Smooth muscle cell (in vitro differentiated cells): Measurements from ENCODE around the gene TPCN2. TPM values are rescaled to one million over a fixed set of nuclear protein-coding genes. Genes with fewer than 3 reads are reported as not detected.

Experiments
- DNase-seq: peaks from one replicate; lab custom pipeline; 2025; ENCODE audit not compliant: unreplicated experiment; lab: John Stamatoyannopoulos, UW
- H2AFZ ChIP-seq: fragments of 200-600 bp; sonication (generic); 2 replicates; pipeline ENCODE4 v1.6.0; 2016; ENCODE audit warnings: antibody characterized with exemption, low read depth, mild to moderate bottlenecking
- H3F3A ChIP-seq: fragments of 200-600 bp; sonication (generic); 2 replicates; pipeline ENCODE4 v1.6.0; 2017; ENCODE audit warnings: antibody characterized with exemption, low read depth
- H3K27ac ChIP-seq: fragments of 200-600 bp; sonication (generic); 2 replicates; pipeline ENCODE4 v1.5.1; 2016; ENCODE audit warnings: low read depth, mild to moderate bottlenecking
- H3K27me3 ChIP-seq: fragments of 200-600 bp; sonication (generic); 2 replicates; pipeline ENCODE4 v1.6.1; 2016; ENCODE audit warnings: low read depth, mild to moderate bottlenecking
- H3K36me3 ChIP-seq: fragments of 200-600 bp; sonication (generic); 2 replicates; pipeline ENCODE4 v1.5.1; 2016; ENCODE audit warnings: low read depth
- H3K4me1 ChIP-seq: fragments of 200-600 bp; sonication (generic); 2 replicates; pipeline ENCODE4 v1.5.1; 2016; ENCODE audit warnings: low read depth
- H3K4me2 ChIP-seq: fragments of 200-600 bp; sonication (generic); 2 replicates; pipeline ENCODE4 v1.6.0; 2016; ENCODE audit warnings: mild to moderate bottlenecking
- H3K4me3 ChIP-seq: fragments of 200-600 bp; sonication (generic); 2 replicates; pipeline ENCODE4 v1.5.1; 2016; ENCODE audit warnings: mild to moderate bottlenecking
- H3K79me2 ChIP-seq: fragments of 200-600 bp; sonication (generic); 2 replicates; pipeline ENCODE4 v1.6.0; 2016; ENCODE audit warnings: low read depth, mild to moderate bottlenecking
- H3K9ac ChIP-seq: fragments of 200-600 bp; sonication (generic); 2 replicates; pipeline ENCODE4 v1.6.0; 2016; ENCODE audit warnings: low read depth
- H3K9me3 ChIP-seq: fragments of 200-600 bp; sonication (generic); replicated peaks from 2 replicates; pipeline ENCODE4 v1.5.1; 2016; ENCODE audit warnings: low read depth
- H4K20me1 ChIP-seq: fragments of 200-600 bp; sonication (generic); 2 replicates; pipeline ENCODE4 v1.6.0; 2016; ENCODE audit warnings: low read depth
- CTCF ChIP-seq: fragments of 200-600 bp; sonication (generic); IDR thresholded peaks from 2 replicates; pipeline ENCODE4 v1.5.1; 2017; ENCODE audit warnings: borderline replicate concordance, mild to moderate bottlenecking, antibody characterized with exemption; ENCODE audit not compliant: insufficient read depth, poor library complexity, severe bottlenecking
- WGBS: methylation state at CpG from one replicate; pipeline ENCODE4 v1.1.7; 2016; ENCODE audit warnings: low lambda C conversion rate; 5-methylcytosine and 5-hydroxymethylcytosine counted together
- polyA plus RNA-seq: library from polyadenylated mRNA; unstranded; fragments of >200 nt; fragmentation: Nextera tagmentation; extraction: Ambion mirVana; gene quantifications from 2 replicates; pipeline ENCODE4 v1.2.1, GENCODE V29; 2016
- total RNA-seq: library from RNA; depleted of rRNA; stranded (reverse); fragments of >200 nt; gene quantifications from 2 replicates; pipeline ENCODE4 v1.2.3, GENCODE V29; 2014

Gene TPCN2
- total and polyA plus RNA-seq, 2 experiments from 2014 or later, result 7.4 to 10.5 TPM

- Histone ChIP-seq H3K9ac (no peak overlapping the region), H2AFZ (no peak overlapping the region), H3K9me3 (no peaks in the 10 kb centered on the region), H3K36me3 (no peaks in the 10 kb centered on the region), H3K4me3 (no peak overlapping the region), H4K20me1 (peaks cover 16% of the 10 kb centered on the region), H3K27me3 (no peaks in the 10 kb centered on the region), H3F3A (no peaks in the 10 kb centered on the region), H3K27ac (no peak overlapping the region), H3K4me1 (no peaks in the 10 kb centered on the region), H3K79me2 (no peaks in the 10 kb centered on the region), H3K4me2 (no peak overlapping the region)
- no peak for TF ChIP-seq CTCF
- WGBS, result 90% methylated on average over 15 of the region's 15 CpGs
- no peak for DNase-seq
Measured at GRCh38 chr11:69084371-69084770, 35.6 kb downstream of the TPCN2 start.

GRCh38 chr11:69085490-69086095, 36.9 kb downstream of the TPCN2 start:
- H4K20me1 ChIP-seq, result peaks cover 22% of the 10 kb centered on the region
- TF ChIP-seq CTCF, result no peak

GRCh38 chr11:69086152-69087132, 37.7 kb downstream of the TPCN2 start:
- Histone ChIP-seq H4K20me1 (peaks cover 22% of the 10 kb centered on the region), H3K9me3 (no peaks in the 10 kb centered on the region), H3K4me1 (no peaks in the 10 kb centered on the region), H3F3A (no peaks in the 10 kb centered on the region), H3K4me2 (no peak overlapping the region), H2AFZ (no peak overlapping the region), H3K36me3 (no peaks in the 10 kb centered on the region), H3K9ac (no peak overlapping the region), H3K27me3 (no peaks in the 10 kb centered on the region), H3K27ac (no peak overlapping the region), H3K4me3 (no peak overlapping the region), H3K79me2 (no peaks in the 10 kb centered on the region)
- TF ChIP-seq CTCF, result no peak
- WGBS, result 89% methylated on average over 26 of the region's 28 CpGs
- no peak for DNase-seq

More at GRCh38 chr11:69085490-69086095, 36.9 kb downstream of the TPCN2 start:
- H3K36me3 ChIP-seq, result no peaks in the 10 kb centered on the region
- H3K4me2 ChIP-seq, result no peak overlapping the region
- no peak for DNase-seq
- H3K9ac ChIP-seq, result no peak overlapping the region
- no peaks in the 10 kb centered on the region for H3K79me2 ChIP-seq
- no peak overlapping the region for H3K4me3 ChIP-seq
- no peak overlapping the region for H2AFZ ChIP-seq
- no peaks in the 10 kb centered on the region for H3K27me3 ChIP-seq
- no peak overlapping the region for H3K27ac ChIP-seq
- no peaks in the 10 kb centered on the region for H3F3A ChIP-seq
- WGBS, result 96% methylated on average over 22 of the region's 27 CpGs
- H3K9me3 ChIP-seq, result no peaks in the 10 kb centered on the region
- H3K4me1 ChIP-seq, result no peaks in the 10 kb centered on the region
